Measurements from ENCODE around the gene PRR19. TPM values are rescaled to one million over a fixed set of nuclear protein-coding genes. Genes with fewer than 3 reads are reported as not detected.

The PRR19 gene
- total RNA-seq, 1 experiment from 2014 or later: 3.2 TPM

- no peak overlapping the region for H3K23ac ChIP-seq (ENCODE audit: insufficient read length, low read depth, low read length)
- Mint-ChIP-seq H3K4me3 (no peak overlapping the region), H3K36me3 (ENCODE audit: insufficient read depth in 1 of 3, low read depth in 3 of 3) (no peaks in the 10 kb centered on the region; a peak in 2 of 7 replicates), H3K4me1 (peaks cover 20 to 25% of the 10 kb centered on the region in 2 experiments), H3K27me3 (ENCODE audit: low read depth) (peaks cover 8% of the 10 kb centered on the region), H3K9me3 (no peaks in the 10 kb centered on the region; a peak in 1 of 5 replicates), H3K27ac (no peak overlapping the region; a peak in 4 of 7 replicates)
- no peak overlapping the region for H3T11ph ChIP-seq (ENCODE audit: low read length)
- no peaks in the 10 kb centered on the region for H3K27me3 ChIP-seq (ENCODE audit: insufficient read depth, low read length)
- H2BK20ac ChIP-seq (ENCODE audit: low read depth, low read length, poor library complexity, severe bottlenecking): no peak overlapping the region
- peaks cover 9% of the 10 kb centered on the region for H3K23me2 ChIP-seq (ENCODE audit: insufficient read length, low read depth, low read length, poor library complexity, severe bottlenecking)
- H2BK120ac ChIP-seq (ENCODE audit: low read depth, low read length, poor library complexity, severe bottlenecking): no peak overlapping the region
- no peaks in the 10 kb centered on the region for H3K79me2 ChIP-seq (ENCODE audit: insufficient read depth, low read length)
- no peaks in the 10 kb centered on the region for H3K9me3 ChIP-seq (ENCODE audit: control insufficient read depth, low read depth, low read length)
- H4K91ac ChIP-seq (ENCODE audit: insufficient read length, low read depth, low read length): no peak overlapping the region
- H4K5ac ChIP-seq (ENCODE audit: insufficient read length, low read depth, low read length): no peak overlapping the region
- H3K79me1 ChIP-seq (ENCODE audit: insufficient read depth, low read depth, low read length, poor library complexity, severe bottlenecking): no peaks in the 10 kb centered on the region
- no peak overlapping the region for H2AFZ ChIP-seq (ENCODE audit: low read length)
- H3K14ac ChIP-seq (ENCODE audit: insufficient read depth, low read length): peak overlapping the region; percentile 64; the same call in 1 of the 2 replicates
- TF ChIP-seq, protein P1, sequence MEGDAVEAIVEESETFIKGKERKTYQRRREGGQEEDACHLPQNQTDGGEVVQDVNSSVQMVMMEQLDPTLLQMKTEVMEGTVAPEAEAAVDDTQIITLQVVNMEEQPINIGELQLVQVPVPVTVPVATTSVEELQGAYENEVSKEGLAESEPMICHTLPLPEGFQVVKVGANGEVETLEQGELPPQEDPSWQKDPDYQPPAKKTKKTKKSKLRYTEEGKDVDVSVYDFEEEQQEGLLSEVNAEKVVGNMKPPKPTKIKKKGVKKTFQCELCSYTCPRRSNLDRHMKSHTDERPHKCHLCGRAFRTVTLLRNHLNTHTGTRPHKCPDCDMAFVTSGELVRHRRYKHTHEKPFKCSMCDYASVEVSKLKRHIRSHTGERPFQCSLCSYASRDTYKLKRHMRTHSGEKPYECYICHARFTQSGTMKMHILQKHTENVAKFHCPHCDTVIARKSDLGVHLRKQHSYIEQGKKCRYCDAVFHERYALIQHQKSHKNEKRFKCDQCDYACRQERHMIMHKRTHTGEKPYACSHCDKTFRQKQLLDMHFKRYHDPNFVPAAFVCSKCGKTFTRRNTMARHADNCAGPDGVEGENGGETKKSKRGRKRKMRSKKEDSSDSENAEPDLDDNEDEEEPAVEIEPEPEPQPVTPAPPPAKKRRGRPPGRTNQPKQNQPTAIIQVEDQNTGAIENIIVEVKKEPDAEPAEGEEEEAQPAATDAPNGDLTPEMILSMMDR (conservative IDR thresholded peaks at IDR 0.05): no peak
- no peaks in the 10 kb centered on the region; the same call in 1 of the 2 replicates for H3K4me1 ChIP-seq (ENCODE audit: insufficient read depth, low read length)
- peak overlapping the region; percentile 74 for H3K9ac ChIP-seq (ENCODE audit: extremely low read depth, insufficient read length, low read length)
- H3K4ac ChIP-seq (ENCODE audit: low read depth, low read length): no peak overlapping the region
- no peak overlapping the region for H2BK5ac ChIP-seq (ENCODE audit: insufficient read length, low read length)
- H2BK12ac ChIP-seq (ENCODE audit: insufficient read length, low read depth, low read length): no peak overlapping the region
- peak overlapping the region; percentile 52 for H3K18ac ChIP-seq (ENCODE audit: insufficient read length, low read depth, low read length)
- H4K20me1 ChIP-seq (ENCODE audit: control insufficient read depth, insufficient read depth, insufficient read length): no peaks in the 10 kb centered on the region
- H2BK15ac ChIP-seq (ENCODE audit: low read depth, low read length): no peak overlapping the region
- H3K27ac ChIP-seq (ENCODE audit: insufficient read length, low read depth, low read length): no peak overlapping the region
- peak overlapping the region; percentile 94 for H3K4me2 ChIP-seq (ENCODE audit: insufficient read depth, insufficient read length, low read length)
- H4K8ac ChIP-seq (replicated peaks; ENCODE audit: insufficient read length, low read depth, low read length): no peak overlapping the region
- DNase-seq: no peak
- no CpG with 5 or more reads among the region's 13 CpGs for WGBS (ENCODE audit: extremely low coverage, insufficient read length, low lambda C conversion rate)
- H2AK5ac ChIP-seq (ENCODE audit: insufficient read length, low read length): no peak overlapping the region
- H3K56ac ChIP-seq (ENCODE audit: insufficient read length, low read depth, low read length): no peak overlapping the region
These were observed 34.2 kb upstream of the PRR19 start for GRCh38 chr19:42267644-42268141.
